ENCODE measurements around the gene VTN.

VTN gene

GRCh38 chr17:28388106-28388505 is 18.0 kb upstream of the VTN start:
- H3K4me1 ChIP-seq (ENCODE audit: insufficient read depth, low read length), result no peaks in the 10 kb centered on the region; the same call in 1 of the 2 replicates
- no peaks in the 10 kb centered on the region for H3K36me3 ChIP-seq (ENCODE audit: insufficient read depth, low read length)
- H3K9ac ChIP-seq (ENCODE audit: low read depth, low read length), result no peak overlapping the region
- no peaks in the 10 kb centered on the region for H3K9me3 ChIP-seq (ENCODE audit: control insufficient read depth, insufficient read depth, low read length)

GRCh38 chr17:28386391-28386790 is 16.3 kb upstream of the VTN start:
- H3K36me3 ChIP-seq (ENCODE audit: insufficient read depth, low read length), result no peaks in the 10 kb centered on the region
- H3K9ac ChIP-seq (ENCODE audit: low read depth, low read length), result no peak overlapping the region
- H3K4me1 ChIP-seq (ENCODE audit: insufficient read depth, low read length), result no peaks in the 10 kb centered on the region; the same call in 1 of the 2 replicates
- no peaks in the 10 kb centered on the region for H3K9me3 ChIP-seq (ENCODE audit: control insufficient read depth, insufficient read depth, low read length)

- H3K9me3 ChIP-seq (ENCODE audit: control insufficient read depth, insufficient read depth, low read length), result no peaks in the 10 kb centered on the region
- no peak overlapping the region for H3K9ac ChIP-seq (ENCODE audit: low read depth, low read length)
- no peaks in the 10 kb centered on the region for H3K36me3 ChIP-seq (ENCODE audit: insufficient read depth, low read length)
- H3K4me1 ChIP-seq (ENCODE audit: insufficient read depth, low read length), result no peaks in the 10 kb centered on the region; the same call in 1 of the 2 replicates
Measured at GRCh38 chr17:28385406-28385805, 15.3 kb upstream of the VTN start.

GRCh38 chr17:28385037-28385400 is 14.9 kb upstream of the VTN start:
- no peaks in the 10 kb centered on the region; the same call in 1 of the 2 replicates for H3K4me1 ChIP-seq (ENCODE audit: insufficient read depth, low read length)
- peak overlapping the region; percentile 48 for H3K9ac ChIP-seq (ENCODE audit: low read depth, low read length)
- no peaks in the 10 kb centered on the region for H3K36me3 ChIP-seq (ENCODE audit: insufficient read depth, low read length)
- no peaks in the 10 kb centered on the region for H3K9me3 ChIP-seq (ENCODE audit: control insufficient read depth, insufficient read depth, low read length)

- Histone ChIP-seq H3K9ac (ENCODE audit: low read depth, low read length) (peak overlapping the region; percentile 48), H3K4me1 (ENCODE audit: insufficient read depth, low read length) (no peaks in the 10 kb centered on the region; the same call in 1 of the 2 replicates), H3K9me3 (ENCODE audit: control insufficient read depth, insufficient read depth, low read length) (no peaks in the 10 kb centered on the region), H3K36me3 (ENCODE audit: insufficient read depth, low read length) (no peaks in the 10 kb centered on the region)
Measured at GRCh38 chr17:28384281-28385036, 14.4 kb upstream of the VTN start.

- Histone ChIP-seq H3K36me3 (ENCODE audit: insufficient read depth, low read length) (no peaks in the 10 kb centered on the region), H3K9ac (ENCODE audit: low read depth, low read length) (peak overlapping the region; percentile 30; the same call in 1 of the 2 replicates), H3K4me1 (ENCODE audit: insufficient read depth, low read length) (no peaks in the 10 kb centered on the region; the same call in 1 of the 2 replicates), H3K9me3 (ENCODE audit: control insufficient read depth, insufficient read depth, low read length) (no peaks in the 10 kb centered on the region)
Measured at GRCh38 chr17:28381141-28381825, 11.2 kb upstream of the VTN start.

- no peak overlapping the region for H3K9ac ChIP-seq (ENCODE audit: low read depth, low read length)
Measured at GRCh38 chr17:28379814-28380801, 10.0 kb upstream of the VTN start.

GRCh38 chr17:28372945-28373274 is 2.8 kb upstream of the VTN start:
- H3K9ac ChIP-seq (ENCODE audit: low read depth, low read length), result no peak overlapping the region

More at GRCh38 chr17:28379814-28380801, 10.0 kb upstream of the VTN start:
- H3K4me1 ChIP-seq (ENCODE audit: insufficient read depth, low read length), result no peaks in the 10 kb centered on the region; the same call in 1 of the 2 replicates
- no peaks in the 10 kb centered on the region for H3K36me3 ChIP-seq (ENCODE audit: insufficient read depth, low read length)
- no peaks in the 10 kb centered on the region for H3K9me3 ChIP-seq (ENCODE audit: control insufficient read depth, insufficient read depth, low read length)

GRCh38 chr17:28372203-28372944 is 2.3 kb upstream of the VTN start:
- Histone ChIP-seq H3K9ac (ENCODE audit: low read depth, low read length) (peak overlapping the region; percentile 69; the same call in 1 of the 2 replicates), H3K36me3 (ENCODE audit: insufficient read depth, low read length) (no peaks in the 10 kb centered on the region), H3K9me3 (ENCODE audit: control insufficient read depth, insufficient read depth, low read length) (no peaks in the 10 kb centered on the region), H3K4me1 (ENCODE audit: insufficient read depth, low read length) (peaks cover 13% of the 10 kb centered on the region)

More at GRCh38 chr17:28372945-28373274, 2.8 kb upstream of the VTN start:
- peaks cover 13% of the 10 kb centered on the region for H3K4me1 ChIP-seq (ENCODE audit: insufficient read depth, low read length)
- no peaks in the 10 kb centered on the region for H3K9me3 ChIP-seq (ENCODE audit: control insufficient read depth, insufficient read depth, low read length)
- H3K36me3 ChIP-seq (ENCODE audit: insufficient read depth, low read length), result no peaks in the 10 kb centered on the region

- Histone ChIP-seq H3K4me1 (ENCODE audit: insufficient read depth, low read length) (peaks cover 13% of the 10 kb centered on the region), H3K36me3 (ENCODE audit: insufficient read depth, low read length) (no peaks in the 10 kb centered on the region), H3K9me3 (ENCODE audit: control insufficient read depth, insufficient read depth, low read length) (no peaks in the 10 kb centered on the region), H3K9ac (ENCODE audit: low read depth, low read length) (peak within 1 kb of the TSS; percentile 69)
Measured at GRCh38 chr17:28371245-28372202, 1.4 kb upstream of the VTN start, which contains the start of gene SARM1. Gene SARM1 (plus strand): TSS chr17:28371694. CDS start chr17:28372033, 339 bp downstream.

GRCh38 chr17:28370744-28371103 is 617 bp upstream of the VTN start:
- Histone ChIP-seq H3K9me3 (ENCODE audit: control insufficient read depth, insufficient read depth, low read length) (no peaks in the 10 kb centered on the region), H3K36me3 (ENCODE audit: insufficient read depth, low read length) (no peaks in the 10 kb centered on the region), H3K9ac (ENCODE audit: low read depth, low read length) (peak overlapping the region; percentile 13; the same call in 1 of the 2 replicates)

GRCh38 chr17:28369684-28370034 is 448 bp downstream of the VTN start:
- Histone ChIP-seq H3K36me3 (ENCODE audit: insufficient read depth, low read length) (no peaks in the 10 kb centered on the region), H3K9ac (ENCODE audit: low read depth, low read length) (no peak overlapping the region), H3K9me3 (ENCODE audit: control insufficient read depth, insufficient read depth, low read length) (no peaks in the 10 kb centered on the region), H3K4me1 (ENCODE audit: insufficient read depth, low read length) (peaks cover 13% of the 10 kb centered on the region)

More at GRCh38 chr17:28370744-28371103, 617 bp upstream of the VTN start:
- peaks cover 13% of the 10 kb centered on the region for H3K4me1 ChIP-seq (ENCODE audit: insufficient read depth, low read length)

All from ES-I3 (cell line).